OCI-LY7 (cell line): ENCODE measurements around the gene NPDC1.

Experiments used
- EZH2phosphoT487 ChIP-seq: fragments of 200-600 bp; sonication (generic); IDR thresholded peaks from 2 replicates; pipeline ENCODE4 v1.6.1; 2018; ENCODE audit warnings: low read depth, borderline replicate concordance, mild to moderate bottlenecking, mixed run types, antibody characterized with exemption, low read length, moderate library complexity, mixed read lengths
- TF ChIP-seq, protein P1 (sequence below): fragments of 200-600 bp; sonication (generic); conservative IDR thresholded peaks from 2 replicates; pipeline ENCODE4 v1.5.1; 2014; ENCODE audit warnings: mild to moderate bottlenecking, antibody characterized with exemption, low read length, moderate library complexity, mixed read lengths

DNA sequence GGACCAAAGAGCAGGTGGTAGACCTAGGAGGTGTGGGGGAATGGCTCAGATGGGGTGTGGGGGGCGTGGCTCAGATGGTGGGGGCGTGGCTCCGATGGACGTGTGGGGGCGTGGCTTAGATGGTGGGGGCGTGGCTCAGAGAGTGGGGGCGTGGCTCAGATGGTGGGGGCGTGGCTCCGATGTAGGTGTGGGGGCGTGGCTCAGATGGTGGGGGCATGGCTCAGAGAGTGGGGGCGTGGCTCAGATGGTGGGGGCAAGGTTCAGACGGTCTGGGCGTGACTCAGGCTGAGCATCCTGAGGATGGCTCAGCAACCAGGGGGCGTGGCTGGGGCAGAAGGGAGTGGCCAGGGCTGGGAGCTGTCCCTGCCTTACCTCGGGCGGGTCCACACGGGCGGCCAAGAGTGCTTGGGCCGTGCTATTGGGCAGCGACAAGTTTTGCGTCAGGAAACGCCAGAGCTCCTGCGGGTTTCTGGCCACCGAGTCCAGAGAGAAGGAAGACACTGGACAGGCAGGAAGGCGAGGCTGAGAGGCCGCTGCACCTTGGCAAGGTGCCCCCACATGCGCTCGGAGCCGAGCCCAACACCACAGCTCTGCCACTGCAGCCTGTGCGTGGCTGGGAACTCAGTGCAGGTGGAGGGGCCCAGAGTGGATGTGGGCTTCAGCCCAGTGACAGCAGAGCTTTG, 23.9 kb downstream of the NPDC1 start:
- no peak for TF ChIP-seq EZH2phosphoT487
- TF ChIP-seq, protein P1, sequence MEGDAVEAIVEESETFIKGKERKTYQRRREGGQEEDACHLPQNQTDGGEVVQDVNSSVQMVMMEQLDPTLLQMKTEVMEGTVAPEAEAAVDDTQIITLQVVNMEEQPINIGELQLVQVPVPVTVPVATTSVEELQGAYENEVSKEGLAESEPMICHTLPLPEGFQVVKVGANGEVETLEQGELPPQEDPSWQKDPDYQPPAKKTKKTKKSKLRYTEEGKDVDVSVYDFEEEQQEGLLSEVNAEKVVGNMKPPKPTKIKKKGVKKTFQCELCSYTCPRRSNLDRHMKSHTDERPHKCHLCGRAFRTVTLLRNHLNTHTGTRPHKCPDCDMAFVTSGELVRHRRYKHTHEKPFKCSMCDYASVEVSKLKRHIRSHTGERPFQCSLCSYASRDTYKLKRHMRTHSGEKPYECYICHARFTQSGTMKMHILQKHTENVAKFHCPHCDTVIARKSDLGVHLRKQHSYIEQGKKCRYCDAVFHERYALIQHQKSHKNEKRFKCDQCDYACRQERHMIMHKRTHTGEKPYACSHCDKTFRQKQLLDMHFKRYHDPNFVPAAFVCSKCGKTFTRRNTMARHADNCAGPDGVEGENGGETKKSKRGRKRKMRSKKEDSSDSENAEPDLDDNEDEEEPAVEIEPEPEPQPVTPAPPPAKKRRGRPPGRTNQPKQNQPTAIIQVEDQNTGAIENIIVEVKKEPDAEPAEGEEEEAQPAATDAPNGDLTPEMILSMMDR = no peak
